Dendritic cell treated with granulocyte-macrophage colony-stimulating factor and Interleukin-4, amounts not matched to agents 40 ng/mL and 50 ng/mL, for 4 days (primary cell): Measurements from ENCODE around the gene KATNA1.
A peak's percentile ranks its signal among the peaks of the same experiment; 100 is the strongest.

Source experiments
- H3K27ac Mint-ChIP-seq: one replicate; pipeline ENCODE4 v1.8.0; 2022; ENCODE audit warnings: mild to moderate bottlenecking, mixed read lengths
- H3K27me3 Mint-ChIP-seq: one replicate; pipeline ENCODE4 v1.8.0; 2022; ENCODE audit warnings: mild to moderate bottlenecking, mixed read lengths
- H3K36me3 Mint-ChIP-seq: one replicate; pipeline ENCODE4 v1.8.0; 2022; ENCODE audit warnings: low read depth, mixed read lengths
- H3K4me1 Mint-ChIP-seq: one replicate; pipeline ENCODE4 v1.8.0; 2022; ENCODE audit warnings: low read depth, mixed read lengths
- H3K4me3 Mint-ChIP-seq: one replicate; pipeline ENCODE4 v1.8.0; 2022; ENCODE audit warnings: mild to moderate bottlenecking, moderate library complexity, mixed read lengths
- H3K9me3 Mint-ChIP-seq: one replicate; pipeline ENCODE4 v1.8.0; 2022; ENCODE audit warnings: mixed read lengths
- intact Hi-C: fragments of 100-400 bp; cut with micrococcal nuclease; formaldehyde crosslinking; loops from one replicate; pipeline ENCODE4 v1.15.0; 2022

The KATNA1 gene

GRCh38 chr6:149545258-149545753 lies 103.2 kb downstream of the KATNA1 start:
- peaks cover 35% of the 10 kb centered on the region for H3K4me1 Mint-ChIP-seq

More at GRCh38 chr6:149545258-149545753, 103.2 kb downstream of the KATNA1 start:
- Mint-ChIP-seq H3K27ac (peak overlapping the region; percentile 96), H3K9me3 (no peaks in the 10 kb centered on the region), H3K36me3 (peaks cover 33% of the 10 kb centered on the region), H3K4me3 (peak overlapping the region; percentile 93), H3K27me3 (peaks cover 10% of the 10 kb centered on the region)
- intact Hi-C loops, result no loop called here
